ENCODE data around the gene GNAQ.

The GNAQ gene

GRCh38 chr9:78004478-78005229 lies 27.0 kb downstream of the GNAQ start:
- in situ Hi-C loops (cut with MboI; ENCODE audit: low sequenced_read_pairs), result no loop called here

DNA sequence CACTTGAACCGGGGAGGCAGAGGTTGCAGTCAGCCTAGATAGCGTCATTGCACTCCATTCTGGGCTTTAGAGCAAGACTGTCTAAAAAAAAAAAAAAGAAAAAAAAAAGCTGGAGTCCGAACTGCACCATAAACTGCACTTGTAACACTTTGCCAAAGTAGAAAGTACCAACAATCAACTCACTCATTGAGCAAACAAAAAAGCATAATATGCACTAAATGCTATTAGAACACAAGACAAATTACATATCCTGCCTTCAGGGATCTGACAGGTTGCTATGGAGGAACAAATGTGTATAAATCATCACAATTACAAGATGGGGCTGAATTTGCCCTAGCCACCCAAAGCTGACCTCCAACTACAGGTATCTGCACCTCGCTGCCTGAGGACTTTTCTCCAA lies 27.9 kb downstream of the GNAQ start:
- in situ Hi-C loops (cut with MboI; ENCODE audit: low sequenced_read_pairs), result no loop called here

GRCh38 chr9:78001946-78002731 lies 29.5 kb downstream of the GNAQ start:
- in situ Hi-C loops (cut with MboI; ENCODE audit: low sequenced_read_pairs), result no loop called here

DNA sequence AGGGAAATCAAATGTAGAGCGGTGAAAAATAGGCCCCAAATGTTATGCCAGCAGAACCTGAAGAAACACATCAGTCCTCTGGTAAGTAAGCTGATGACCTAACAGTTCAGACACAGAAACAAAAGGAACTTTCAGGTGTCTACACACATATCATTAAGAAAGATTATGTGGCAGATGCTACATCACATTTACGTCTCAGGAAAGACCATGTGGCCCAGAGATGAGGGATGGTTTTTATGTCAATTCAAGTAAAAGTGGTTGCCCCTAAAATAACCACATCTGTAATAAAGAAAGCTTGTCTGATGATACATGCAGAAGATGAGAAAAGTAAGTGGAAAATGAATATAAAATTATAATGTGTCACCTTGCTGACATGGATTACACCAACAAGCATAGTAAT lies 31.4 kb downstream of the GNAQ start:
- in situ Hi-C loops (cut with MboI; ENCODE audit: low sequenced_read_pairs), result no loop called here

- in situ Hi-C loops (cut with MboI; ENCODE audit: low sequenced_read_pairs), result no loop called here
Measured at GRCh38 chr9:77999231-77999631, 32.4 kb downstream of the GNAQ start.

DNA sequence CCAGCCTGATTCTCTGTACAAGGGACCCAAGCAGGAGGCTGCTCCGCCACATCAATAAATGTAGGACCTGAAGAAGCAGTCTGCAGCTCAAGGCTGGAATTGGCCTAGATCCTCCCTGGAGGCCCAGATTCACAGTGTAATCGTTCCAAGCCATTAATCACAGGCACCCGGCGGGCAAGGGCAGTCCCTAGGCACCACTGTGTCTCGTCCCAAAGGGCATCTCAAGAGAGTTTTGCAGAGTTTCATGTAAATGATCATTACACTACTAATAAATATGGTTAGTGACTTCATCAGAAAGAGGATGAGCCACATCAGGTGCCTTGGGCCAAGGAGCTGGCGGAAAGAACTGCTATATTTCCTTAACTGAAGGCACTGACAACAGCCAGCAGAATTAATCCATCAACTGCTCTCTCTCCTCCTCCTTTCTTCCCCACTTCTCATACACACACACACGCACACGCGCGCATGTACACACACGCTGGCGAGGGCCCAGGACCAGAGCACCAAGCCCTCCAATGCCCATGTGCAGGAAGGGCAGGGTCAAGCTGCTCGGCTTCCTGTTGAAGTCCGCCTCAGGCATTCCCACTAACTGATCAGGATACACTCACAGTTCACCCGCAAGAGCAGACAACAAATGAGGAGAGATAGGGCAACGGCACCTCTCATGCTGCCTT lies 33.9 kb downstream of the GNAQ start:
- in situ Hi-C loops (cut with MboI; ENCODE audit: low sequenced_read_pairs), result no loop called here

GRCh38 chr9:77996696-77997095 lies 34.9 kb downstream of the GNAQ start:
- in situ Hi-C loops (cut with MboI; ENCODE audit: low sequenced_read_pairs), result no loop called here

DNA sequence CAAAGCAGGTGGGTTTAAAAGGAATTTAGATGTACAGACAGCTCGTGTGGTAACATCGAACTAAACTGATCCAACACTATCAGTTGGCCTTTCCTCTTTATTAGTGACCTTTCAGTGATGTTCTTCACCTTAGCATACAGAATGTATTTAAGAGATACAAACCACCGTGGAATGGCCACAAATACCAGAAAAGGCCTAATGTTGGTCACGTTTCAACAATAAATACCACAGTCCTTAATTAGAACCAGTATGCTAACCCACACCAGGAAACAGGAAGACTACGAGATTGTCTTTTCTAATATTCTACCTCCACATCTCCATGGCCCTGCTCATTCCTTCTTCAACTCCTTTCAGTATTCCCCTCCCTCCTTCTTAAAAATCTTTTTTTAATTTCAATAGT lies 40.4 kb downstream of the GNAQ start:
- in situ Hi-C loops (cut with MboI; ENCODE audit: low sequenced_read_pairs), result no loop called here

- in situ Hi-C loops (cut with MboI; ENCODE audit: low sequenced_read_pairs), result no loop called here
Measured at GRCh38 chr9:77989909-77990308, 41.7 kb downstream of the GNAQ start.

DNA sequence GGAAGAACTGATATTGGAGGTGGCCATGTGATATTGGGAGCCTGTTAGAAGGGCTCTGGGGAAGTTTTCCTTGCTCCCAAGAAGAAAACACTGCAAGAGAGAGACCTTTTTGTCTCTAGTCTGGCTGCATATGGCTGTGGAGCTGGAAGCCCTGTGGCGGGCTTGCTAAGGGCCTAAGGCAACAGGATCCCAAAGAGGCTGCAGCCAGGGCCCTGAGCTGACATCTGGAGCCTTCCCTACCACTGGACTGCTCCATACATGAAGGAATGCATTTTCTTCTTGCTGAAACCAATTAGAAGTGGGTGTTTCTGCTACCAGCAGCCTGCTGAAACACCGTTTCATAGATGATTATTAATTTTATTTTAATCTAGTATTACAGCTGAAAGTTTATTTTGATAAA lies 42.2 kb downstream of the GNAQ start:
- in situ Hi-C loops (cut with MboI; ENCODE audit: low sequenced_read_pairs), result no loop called here

- in situ Hi-C loops (cut with MboI; ENCODE audit: low sequenced_read_pairs), result no loop called here
Measured at GRCh38 chr9:77988630-77989029, 43.0 kb downstream of the GNAQ start.

GRCh38 chr9:77987880-77988525 lies 43.6 kb downstream of the GNAQ start:
- in situ Hi-C loops (cut with MboI; ENCODE audit: low sequenced_read_pairs), result no loop called here

DNA sequence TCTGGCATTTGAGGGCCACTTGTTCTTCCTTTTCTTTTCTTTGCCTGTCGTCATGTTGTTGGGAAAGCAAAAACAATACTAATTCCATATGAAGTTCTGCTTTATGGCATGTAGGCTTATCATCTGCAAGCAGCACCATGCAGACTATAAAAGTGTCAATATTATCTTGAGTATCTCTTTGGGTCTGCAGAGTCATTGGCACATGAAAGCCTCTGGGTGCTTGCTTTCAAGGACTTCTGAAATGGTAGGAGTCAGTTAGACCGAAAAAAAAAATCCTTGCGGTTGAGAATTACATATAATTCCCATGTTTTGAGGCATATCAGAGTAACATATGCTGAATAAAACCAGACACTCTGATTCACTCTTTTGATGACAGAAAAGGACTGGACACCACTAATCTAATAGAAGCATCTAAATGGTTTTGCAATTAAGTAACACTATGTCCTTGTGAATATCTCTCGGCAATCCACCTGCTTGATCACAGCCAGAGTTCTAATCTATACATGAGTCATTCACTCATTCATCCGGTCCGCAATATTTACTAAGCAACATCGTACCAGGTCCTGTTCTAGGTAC lies 44.4 kb downstream of the GNAQ start:
- in situ Hi-C loops (cut with MboI; ENCODE audit: low sequenced_read_pairs), result no loop called here

DNA sequence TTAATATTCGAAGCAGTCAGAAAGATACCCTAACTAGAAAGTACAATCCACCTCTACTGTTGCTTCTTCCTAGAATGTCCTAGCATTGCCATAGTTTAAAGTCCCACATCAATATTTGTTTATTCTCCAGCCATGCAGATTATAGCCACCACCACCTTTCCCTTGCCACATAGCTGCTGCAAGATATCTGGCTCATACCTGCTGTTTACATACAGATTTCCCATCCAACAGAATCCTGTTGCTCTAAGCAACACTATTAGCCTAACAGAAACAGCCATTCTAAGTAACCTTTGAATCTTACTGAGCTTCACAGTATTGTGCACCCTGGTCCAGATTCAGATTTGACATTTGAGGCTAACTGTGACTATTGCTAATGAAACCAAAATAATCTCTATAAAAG lies 45.6 kb downstream of the GNAQ start:
- in situ Hi-C loops (cut with MboI; ENCODE audit: low sequenced_read_pairs), result no loop called here

DNA sequence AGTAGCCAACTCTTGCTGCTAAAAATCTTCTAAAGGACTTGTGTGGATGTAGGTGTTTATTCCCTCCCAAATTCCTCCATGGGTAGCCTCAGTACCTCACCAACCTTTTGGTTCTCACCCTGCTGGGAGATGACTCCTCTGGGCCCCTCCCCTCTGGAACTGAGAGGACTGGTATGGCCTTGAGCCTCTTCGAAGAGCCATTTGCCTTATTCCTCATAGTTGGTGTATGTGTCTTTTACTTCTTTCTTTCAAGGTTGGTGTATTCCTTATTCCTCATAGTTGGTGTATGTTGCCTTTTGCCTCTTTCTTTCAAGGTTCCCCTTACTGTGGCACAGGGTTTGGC lies 48.3 kb downstream of the GNAQ start:
- in situ Hi-C loops (cut with MboI; ENCODE audit: low sequenced_read_pairs), result no loop called here

- in situ Hi-C loops (cut with MboI; ENCODE audit: low sequenced_read_pairs), result no loop called here
Measured at GRCh38 chr9:77982581-77983319, 48.9 kb downstream of the GNAQ start.

GRCh38 chr9:77981907-77982306 lies 49.7 kb downstream of the GNAQ start:
- in situ Hi-C loops (cut with MboI; ENCODE audit: low sequenced_read_pairs), result no loop called here

DNA sequence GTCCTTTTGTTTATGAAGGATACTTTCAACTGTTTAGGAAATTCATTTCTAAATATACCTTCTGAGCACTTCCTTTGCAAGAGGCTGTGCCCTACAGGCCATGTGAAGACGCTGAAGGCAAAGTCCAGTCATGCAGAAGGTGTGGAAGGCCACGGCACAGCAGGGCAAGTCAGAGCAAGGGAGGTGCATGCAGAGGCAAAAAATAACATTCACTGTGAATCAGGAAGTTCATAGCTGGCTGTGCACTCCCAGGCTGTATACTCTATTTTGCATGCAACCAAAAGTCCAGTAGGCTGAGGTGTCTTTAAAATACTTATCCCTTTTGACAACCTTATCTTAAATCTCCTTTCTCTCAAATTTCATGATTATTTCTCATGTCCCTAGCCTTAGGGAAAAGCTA lies 50.3 kb downstream of the GNAQ start:
- in situ Hi-C loops (cut with MboI; ENCODE audit: low sequenced_read_pairs), result no loop called here

DNA sequence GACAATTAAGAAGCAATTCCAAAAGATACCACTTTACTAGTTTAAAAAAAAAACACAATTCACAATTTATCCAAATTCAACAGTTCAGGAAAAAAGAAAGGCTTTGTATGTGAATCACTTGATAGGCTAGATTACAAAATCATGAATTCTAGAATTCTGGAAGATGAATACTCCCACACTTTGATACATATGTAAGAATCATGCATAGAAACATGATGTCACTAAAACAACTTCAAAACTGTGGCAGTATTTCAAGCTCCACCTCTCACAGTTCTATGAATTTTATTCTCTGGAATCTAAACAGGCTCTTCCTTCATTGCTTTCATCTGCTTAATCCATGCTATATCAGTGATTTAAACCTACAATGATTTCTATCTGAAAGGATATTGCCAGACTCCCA lies 51.0 kb downstream of the GNAQ start:
- in situ Hi-C loops (cut with MboI; ENCODE audit: low sequenced_read_pairs), result no loop called here

GRCh38 chr9:77978086-77978781 lies 53.4 kb downstream of the GNAQ start:
- in situ Hi-C loops (cut with MboI; ENCODE audit: low sequenced_read_pairs), result no loop called here
